B cell (primary cell): ENCODE measurements around the gene ISLR. TPM values are rescaled to one million over a fixed set of nuclear protein-coding genes. Genes with fewer than 3 reads are reported as not detected.

Experiments used
- ATAC-seq: fragments of 200-7000 bp; cut with Tn5 transposase; one replicate; pipeline ENCODE4 v1.10.0; 2021; ENCODE audit warnings: low read depth, mild to moderate bottlenecking, moderate number of reproducible peaks, moderate library complexity
- CTCF ChIA-PET: fragments of 350-600 bp; sonication (Branson Sonifier 250); formaldehyde crosslinking; loops from one replicate; lab custom pipeline; 2021; ENCODE audit warnings: antibody characterized with exemption, inconsistent platforms; lab: Charles Lee
- POLR2A ChIA-PET: fragments of 350-600 bp; sonication (Branson Sonifier 250); formaldehyde crosslinking; loops from one replicate; lab custom pipeline; 2021; ENCODE audit warnings: antibody characterized with exemption; lab: Charles Lee
- DNase-seq: peaks from one replicate; pipeline ENCODE4 v3.0.0; 2013
- H2AFZ ChIP-seq: 2 replicates; pipeline ENCODE4 v1.6.1; 2012; ENCODE audit warnings: mild to moderate bottlenecking, low read depth, low read length; ENCODE audit not compliant: insufficient read depth, poor library complexity, severe bottlenecking
- H3K27ac ChIP-seq, 2 donors: 1 replicate in 1 of 2; 2 replicates in 1 of 2; pipeline ENCODE4 v1.5.1; 2012 to 2013; ENCODE audit warnings: low read length in 2 of 2, mild to moderate bottlenecking in 2 of 2, moderate library complexity in 1 of 2
- H3K27me3 ChIP-seq, 4 experiments: fragments of 200-600 bp in 1 of 4; sonication (generic) in 1 of 4; replicated peaks in 1 of 4; 1 replicate in 2 of 4; 2 replicates in 2 of 4; pipeline versions ENCODE4 v1.6.1 to v1.7.0; 2013 to 2016; ENCODE audit warnings: low read length in 3 of 4, mild to moderate bottlenecking in 2 of 4, mixed read lengths in 1 of 4, moderate library complexity in 1 of 4; ENCODE audit not compliant: insufficient read depth in 4 of 4, control insufficient read depth in 3 of 4; ENCODE audit errors: control extremely low read depth in 1 of 4
- H3K36me3 ChIP-seq, 2 experiments: replicated peaks in 1 of 2; 1 replicate in 1 of 2; 2 replicates in 1 of 2; pipeline versions ENCODE4 v1.6.1 to v1.7.1; 2013; ENCODE audit warnings: low read length in 1 of 2; ENCODE audit not compliant: insufficient read depth in 2 of 2, control insufficient read depth in 1 of 2; ENCODE audit errors: control extremely low read depth in 1 of 2, extremely low read depth in 1 of 2
- H3K4me1 ChIP-seq, 2 donors: fragments of 200-600 bp in 1 of 2; sonication (generic) in 1 of 2; 1 replicate in 1 of 2; 2 replicates in 1 of 2; pipeline versions ENCODE4 v1.5.1 to v1.6.1; 2013 to 2017; ENCODE audit warnings: low read length in 2 of 2; ENCODE audit not compliant: control insufficient read depth in 2 of 2, insufficient read depth in 2 of 2
- H3K4me2 ChIP-seq: replicated peaks from 2 replicates; pipeline ENCODE3; 2012; ENCODE audit warnings: mild to moderate bottlenecking, low read depth, low read length; ENCODE audit not compliant: poor library complexity, severe bottlenecking
- H3K4me3 ChIP-seq, 5 experiments: fragments of 200-600 bp in 1 of 5; sonication (generic) in 1 of 5; 1 replicate in 3 of 5; 2 replicates in 2 of 5; pipeline versions ENCODE4 v1.5.1 to v1.7.0; 2011 to 2016; ENCODE audit warnings: low read length in 4 of 5, mild to moderate bottlenecking in 4 of 5, low read depth in 2 of 5, control low read depth in 1 of 5, moderate library complexity in 1 of 5; ENCODE audit not compliant: insufficient read depth in 1 of 5; ENCODE audit errors: control extremely low read depth in 1 of 5, extremely low read depth in 1 of 5
- H3K79me2 ChIP-seq: fragments of 200-600 bp; sonication (generic); one replicate; pipeline ENCODE4 v1.6.0; 2016; ENCODE audit warnings: low read length; ENCODE audit not compliant: control insufficient read depth, insufficient read depth
- H3K9ac ChIP-seq: fragments of 200-600 bp; sonication (generic); 2 replicates; pipeline ENCODE4 v1.6.1; 2017; ENCODE audit warnings: mild to moderate bottlenecking, low read length, moderate library complexity
- H3K9me3 ChIP-seq, 3 donors: one replicate each; pipeline versions ENCODE4 v1.6.1 to v1.7.1; 2013; ENCODE audit warnings: low read length in 2 of 3; ENCODE audit not compliant: control insufficient read depth in 2 of 3, insufficient read depth in 1 of 3; ENCODE audit errors: control extremely low read depth in 1 of 3
- H4K20me1 ChIP-seq: 2 replicates; pipeline ENCODE4 v1.6.0; 2012; ENCODE audit warnings: mild to moderate bottlenecking, low read length; ENCODE audit not compliant: insufficient read depth, control insufficient read depth, poor library complexity, severe bottlenecking
- H3K27ac Mint-ChIP-seq: one replicate; pipeline ENCODE4 v1.8.0; 2021; ENCODE audit warnings: mixed read lengths
- H3K27me3 Mint-ChIP-seq: one replicate; pipeline ENCODE4 v1.8.0; 2021; ENCODE audit warnings: mixed read lengths
- H3K4me1 Mint-ChIP-seq: one replicate; pipeline ENCODE4 v1.8.0; 2021; ENCODE audit warnings: mixed read lengths
- H3K4me3 Mint-ChIP-seq: one replicate; pipeline ENCODE4 v1.8.0; 2021; ENCODE audit warnings: mixed read lengths
- H3K9me3 Mint-ChIP-seq: one replicate; pipeline ENCODE4 v1.8.0; 2022; ENCODE audit warnings: mixed read lengths; ENCODE audit not compliant: insufficient read depth
- CTCF ChIP-seq: fragments of 200-600 bp; IDR thresholded peaks from one replicate; pipeline ENCODE4 v1.8.0; 2022; ENCODE audit warnings: antibody characterized with exemption, mild to moderate bottlenecking
- EZH2 ChIP-seq: IDR thresholded peaks from 2 replicates; pipeline ENCODE4 v1.6.1; 2012; ENCODE audit warnings: borderline replicate concordance, low read depth, mild to moderate bottlenecking, moderate library complexity, low read length; ENCODE audit not compliant: insufficient read depth, poor library complexity, severe bottlenecking
- WGBS: methylation state at CpG from one replicate; pipeline ENCODE4 v1.1.5; 2013; ENCODE audit warnings: missing lambda C conversion rate; ENCODE audit not compliant: insufficient coverage; 5-methylcytosine and 5-hydroxymethylcytosine counted together
- intact Hi-C: fragments of 100-400 bp; cut with micrococcal nuclease; formaldehyde crosslinking; loops from one replicate; pipeline ENCODE4 v1.10.0; 2022
- polyA plus RNA-seq: library from polyadenylated mRNA; depleted of rRNA; stranded (reverse); fragments of >200 nt; gene quantifications from 2 replicates; pipeline ENCODE4 v1.2.3, GENCODE V29; 2012
- total RNA-seq, 2 donors: library from RNA; stranded (reverse); fragments of 120-200 nt in 1 of 2; gene quantifications; 1 replicate in 1 of 2; 2 replicates in 1 of 2; pipeline versions ENCODE4 v1.2.3 to v1.2.4, GENCODE V29; 2013 to 2022

ISLR gene
- total and polyA plus RNA-seq, 2 donors (not counting 1 experiment from before 2014, with no cell fraction given) = not detected

- Histone ChIP-seq H3K4me1 (peaks cover 65 to 66% of the 10 kb centered on the region in 2 donors), H3K4me3 (peak overlapping the region in 2 of 5 experiments; percentile 35 to 38), H3K36me3 (no peaks in the 10 kb centered on the region), H3K9me3 (peaks cover 0 to 61% (median 12%) of the 10 kb centered on the region in 3 donors), H3K79me2 (no peaks in the 10 kb centered on the region), H4K20me1 (no peaks in the 10 kb centered on the region), H3K27me3 (peaks cover 0 to 75% (median 46%) of the 10 kb centered on the region in 4 experiments), H3K27ac (no peak overlapping the region), H3K9ac (no peak overlapping the region), H2AFZ (no peak overlapping the region), H3K4me2 (peak overlapping the region; percentile 79)
- ATAC-seq = no peak
- Mint-ChIP-seq H3K27ac (peak overlapping the region; percentile 56), H3K27me3 (peaks cover 52% of the 10 kb centered on the region), H3K4me3 (peak overlapping the region; percentile 78), H3K4me1 (peaks cover 46% of the 10 kb centered on the region), H3K9me3 (no peaks in the 10 kb centered on the region)
- POLR2A ChIA-PET = no interaction called here
- CTCF ChIA-PET = interaction anchor here (0.6 to 1.8 kb wide), 5 partner anchors 14 to 193 kb away, joined by 3 to 6 read pairs (median 4); no protein-coding TSS in a partner anchor
- DNase-seq = peak; percentile 54
- intact Hi-C loops = no loop called here
- TF ChIP-seq CTCF (no peak), EZH2 (no peak)
- WGBS = 3% methylated on average over 27 of the region's 43 CpGs
These were observed 44.5 kb upstream of the ISLR start for GRCh38 chr15:74128785-74129585.
